Psoas muscle (tissue), 8 donors: ENCODE data around the gene BANF2. TPM values are rescaled to one million over a fixed set of nuclear protein-coding genes. Genes with fewer than 3 reads are reported as not detected.

Experiments
- ATAC-seq, 4 donors: fragments of 200-7000 bp; cut with Tn5 transposase; one replicate each; pipeline ENCODE4 v1.9.1; 2020; ENCODE audit warnings: moderate library complexity in 3 of 4, mild to moderate bottlenecking in 2 of 4
- DNase-seq, 2 donors: peaks; one replicate each; pipeline ENCODE4 v3.0.0-alpha.2; 2020
- H3K27ac ChIP-seq: fragments of 200-600 bp; one replicate; pipeline ENCODE4 v1.8.0; 2022
- H3K27me3 ChIP-seq, 3 donors: fragments of 200-600 bp in 1 of 3; one replicate each; pipeline versions ENCODE4 v1.6.1 to v1.8.0; 2013 to 2022; ENCODE audit warnings: low read length in 2 of 3, mild to moderate bottlenecking in 2 of 3, moderate library complexity in 1 of 3; ENCODE audit not compliant: insufficient read depth in 3 of 3
- H3K36me3 ChIP-seq, 2 donors: fragments of 200-600 bp in 1 of 2; one replicate each; pipeline versions ENCODE4 v1.6.1 to v1.8.0; 2013 to 2022; ENCODE audit warnings: low read depth in 1 of 2, mild to moderate bottlenecking in 1 of 2, moderate library complexity in 1 of 2; ENCODE audit not compliant: insufficient read depth in 1 of 2
- H3K4me1 ChIP-seq: fragments of 200-600 bp; one replicate; pipeline ENCODE4 v1.8.0; 2022
- H3K4me3 ChIP-seq: fragments of 200-600 bp; one replicate; pipeline ENCODE4 v1.8.0; 2022; ENCODE audit warnings: mild to moderate bottlenecking
- H3K9me3 ChIP-seq: fragments of 200-600 bp; one replicate; pipeline ENCODE4 v1.8.0; 2022
- WGBS, 3 donors: extraction: QIAGEN DNeasy Blood & Tissue Kit; methylation state at CpG; one replicate each; pipeline versions ENCODE4 v1.1.6 to v1.1.7; 2013; 5-methylcytosine and 5-hydroxymethylcytosine counted together
- intact Hi-C, 2 donors: fragments of 100-400 bp; cut with DNase I; formaldehyde crosslinking; loops; one replicate each; pipeline versions ENCODE4 v1.11.0 to v1.14.2; 2022
- polyA plus RNA-seq, 3 donors: library from polyadenylated mRNA; stranded (reverse); fragments of 200-250 nt; gene quantifications; one replicate each; pipeline ENCODE4 v1.2.3, GENCODE V29; 2013
- total RNA-seq, 4 donors: library from RNA; stranded (reverse); fragmentation: NEBNext Ultra II Directional in 2 of 4; extraction: Animal tissue kit (Norgen Biotek cat#: 25700) in 2 of 4; gene quantifications; one replicate each; pipeline versions ENCODE4 v1.2.1 to v1.2.4, GENCODE V29; 2021 to 2023
- TF ChIP-seq, protein P1 (sequence below): fragments of 200-600 bp; IDR thresholded peaks from one replicate; pipeline ENCODE4 v1.8.0; 2022; ENCODE audit warnings: antibody characterized with exemption
- donor health status: healthy with polysubstance abuse.
- donor health status: DM: no; HTN: no; CAD: no; lungs with moderate emphysema.
- donor health status: Bipolar disorder and iron deficiency.
- donor health status: healthy.
- donor health status: DM: yes; HTN: yes; CAD: no.
- donor health status: DM: no; HTN: no; CAD: no.
- donor health status: DM: no; HTN: no; CAD: no.
- donor health status: DM: yes; HTN: yes; CAD: no.

BANF2 gene
- total and polyA plus RNA-seq, 7 donors: not detected

- Histone ChIP-seq H3K4me3 (no peak overlapping the region), H3K36me3 (peaks cover 0 to 8% of the 10 kb centered on the region in 2 donors), H3K27ac (peak overlapping the region; percentile 14), H3K27me3 (no peaks in the 10 kb centered on the region), H3K9me3 (no peaks in the 10 kb centered on the region), H3K4me1 (peaks cover 6% of the 10 kb centered on the region)
- intact Hi-C loops: no loop called here
- DNase-seq (no peak), ATAC-seq (no peak)
- TF ChIP-seq, protein P1, sequence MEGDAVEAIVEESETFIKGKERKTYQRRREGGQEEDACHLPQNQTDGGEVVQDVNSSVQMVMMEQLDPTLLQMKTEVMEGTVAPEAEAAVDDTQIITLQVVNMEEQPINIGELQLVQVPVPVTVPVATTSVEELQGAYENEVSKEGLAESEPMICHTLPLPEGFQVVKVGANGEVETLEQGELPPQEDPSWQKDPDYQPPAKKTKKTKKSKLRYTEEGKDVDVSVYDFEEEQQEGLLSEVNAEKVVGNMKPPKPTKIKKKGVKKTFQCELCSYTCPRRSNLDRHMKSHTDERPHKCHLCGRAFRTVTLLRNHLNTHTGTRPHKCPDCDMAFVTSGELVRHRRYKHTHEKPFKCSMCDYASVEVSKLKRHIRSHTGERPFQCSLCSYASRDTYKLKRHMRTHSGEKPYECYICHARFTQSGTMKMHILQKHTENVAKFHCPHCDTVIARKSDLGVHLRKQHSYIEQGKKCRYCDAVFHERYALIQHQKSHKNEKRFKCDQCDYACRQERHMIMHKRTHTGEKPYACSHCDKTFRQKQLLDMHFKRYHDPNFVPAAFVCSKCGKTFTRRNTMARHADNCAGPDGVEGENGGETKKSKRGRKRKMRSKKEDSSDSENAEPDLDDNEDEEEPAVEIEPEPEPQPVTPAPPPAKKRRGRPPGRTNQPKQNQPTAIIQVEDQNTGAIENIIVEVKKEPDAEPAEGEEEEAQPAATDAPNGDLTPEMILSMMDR: no peak
- 62 to 75% (median 70%) methylated on average over 13 of the region's 13 CpGs for WGBS, 3 donors
Measured at GRCh38 chr20:17663040-17663399, 36.7 kb upstream of the BANF2 start.

GRCh38 chr20:17663486-17663885 lies 36.3 kb upstream of the BANF2 start:
- intact Hi-C loops: no loop called here
- H3K27me3 ChIP-seq: no peaks in the 10 kb centered on the region
- peaks cover 0 to 4% of the 10 kb centered on the region in 2 donors for H3K36me3 ChIP-seq
- ATAC-seq: no peak
- DNase-seq: no peak
- no peaks in the 10 kb centered on the region for H3K9me3 ChIP-seq
- TF ChIP-seq, protein P1: no peak
- H3K4me1 ChIP-seq: peaks cover 6% of the 10 kb centered on the region
- no peak overlapping the region for H3K27ac ChIP-seq
- H3K4me3 ChIP-seq: no peak overlapping the region
- WGBS, 3 donors: 59 to 75% (median 71%) methylated on average over 5 of the region's 5 CpGs

GRCh38 chr20:17664025-17664633 lies 35.6 kb upstream of the BANF2 start:
- Histone ChIP-seq H3K4me1 (peaks cover 6% of the 10 kb centered on the region), H3K9me3 (no peaks in the 10 kb centered on the region), H3K4me3 (no peak overlapping the region), H3K27me3 (no peaks in the 10 kb centered on the region), H3K27ac (no peak overlapping the region), H3K36me3 (peaks cover 0 to 2% of the 10 kb centered on the region in 2 donors)
- TF ChIP-seq, protein P1: no peak
- ATAC-seq (no peak), DNase-seq (no peak)
- intact Hi-C loops: no loop called here
- WGBS, 3 donors: 79 to 90% (median 83%) methylated on average over 11 of the region's 11 CpGs

- Histone ChIP-seq H3K4me1 (peaks cover 6% of the 10 kb centered on the region), H3K9me3 (no peaks in the 10 kb centered on the region), H3K4me3 (no peak overlapping the region), H3K27ac (no peak overlapping the region), H3K36me3 (no peaks in the 10 kb centered on the region), H3K27me3 (no peaks in the 10 kb centered on the region)
- TF ChIP-seq, protein P1: no peak
- ATAC-seq: no peak
- WGBS, 3 donors: 78 to 89% (median 87%) methylated on average over 2 of the region's 2 CpGs
- intact Hi-C loops: loop anchor here in 1 of 2 donors (5.0 kb wide), 1 partner anchor 272 kb away; no protein-coding TSS in a partner anchor
- no peak for DNase-seq
Measured at GRCh38 chr20:17665756-17666155, 34.0 kb upstream of the BANF2 start.

GRCh38 chr20:17666481-17666880 lies 33.3 kb upstream of the BANF2 start:
- intact Hi-C loops: loop anchor here in 1 of 2 donors (5.0 kb wide), 1 partner anchor 271 kb away; no protein-coding TSS in a partner anchor

More at GRCh38 chr20:17666481-17666880, 33.3 kb upstream of the BANF2 start:
- Histone ChIP-seq H3K4me3 (no peak overlapping the region), H3K36me3 (no peaks in the 10 kb centered on the region), H3K4me1 (peaks cover 6% of the 10 kb centered on the region), H3K27ac (no peak overlapping the region), H3K27me3 (no peaks in the 10 kb centered on the region), H3K9me3 (no peaks in the 10 kb centered on the region)
- WGBS, 3 donors: 56 to 69% (median 69%) methylated on average over 2 of the region's 2 CpGs
- peak in 1 of 4 donors; percentile 40 for ATAC-seq
- DNase-seq: no peak
- TF ChIP-seq, protein P1: no peak
